Inflammatory macrophage (primary cell): Measurements from ENCODE around the gene ZNF394.
"Not testable (repeated sequence)": the region's sequence is repeated elsewhere in the genome, so short reads cannot be mapped to it uniquely, and the experiment has no call there.

Experiments
- DNase-seq, 2 donors: peaks; one replicate each; pipeline ENCODE4 v3.0.0-alpha.2; 2020 to 2022
- total RNA-seq, 18 experiments: gene quantifications; one replicate each; lab custom pipeline; 2026; ENCODE audit warnings: mixed read lengths in 6 of 18, inconsistent platforms in 2 of 18; lab: John Stamatoyannopoulos, UW

The ZNF394 gene
- total RNA-seq = 16.6 to 38.0 (median 26.5) reads per million in 18 experiments

DNA sequence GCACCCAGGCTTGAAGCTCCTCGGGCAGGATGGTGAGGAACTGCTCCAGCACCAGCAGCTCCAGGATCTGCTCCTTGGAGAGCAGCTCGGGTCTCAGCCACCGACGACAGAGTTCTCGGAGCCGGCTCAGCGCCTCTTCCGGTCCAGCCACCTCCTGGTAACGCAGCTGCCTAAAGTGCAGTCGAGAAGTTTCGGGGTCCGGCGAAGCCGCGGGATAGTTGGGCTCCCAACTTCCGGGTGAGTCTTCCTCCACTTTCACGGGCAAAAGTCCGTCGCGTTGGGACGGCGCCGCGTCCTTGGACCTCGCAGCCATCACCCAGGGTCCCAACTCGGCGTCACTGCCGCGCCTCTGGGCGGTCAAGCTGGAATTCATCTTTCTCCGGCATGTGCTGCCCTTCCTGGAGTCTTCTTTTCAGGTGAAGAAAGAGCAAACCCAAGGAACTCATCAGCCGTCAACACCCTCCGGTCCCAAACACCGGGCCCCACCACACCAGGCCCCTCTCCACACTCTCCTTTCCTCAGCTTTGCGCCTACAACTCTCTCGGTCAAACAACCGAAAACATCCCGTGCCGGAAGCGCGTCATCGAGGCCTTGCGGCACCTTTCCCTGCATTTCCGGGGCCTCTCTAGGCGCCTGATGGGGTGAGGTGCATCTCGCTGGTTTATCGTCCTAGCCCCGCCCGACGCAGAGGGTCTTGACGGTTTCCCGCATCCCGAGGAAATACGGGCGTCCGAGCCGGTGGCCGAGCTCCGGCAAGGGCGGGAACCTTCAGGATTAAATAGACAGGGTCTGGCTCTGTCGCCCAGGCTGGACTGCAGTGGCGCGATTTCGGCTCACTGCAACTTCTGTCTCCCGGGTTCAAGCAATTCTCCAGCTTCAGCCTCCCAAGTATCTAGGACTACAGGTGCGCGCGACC lies at the start of gene ZNF394:
Gene ZNF394, minus strand, starts transcription at position 561 of the 916 bp plus-strand sequence. Its CDS starts 188 bp downstream, at position 373.
- peak; percentile 91 to 92 for DNase-seq

GRCh38 chr7:99549545-99549944 lies 49.5 kb upstream of the ZNF394 start:
- DNase-seq = not testable (repeated sequence)

DNA sequence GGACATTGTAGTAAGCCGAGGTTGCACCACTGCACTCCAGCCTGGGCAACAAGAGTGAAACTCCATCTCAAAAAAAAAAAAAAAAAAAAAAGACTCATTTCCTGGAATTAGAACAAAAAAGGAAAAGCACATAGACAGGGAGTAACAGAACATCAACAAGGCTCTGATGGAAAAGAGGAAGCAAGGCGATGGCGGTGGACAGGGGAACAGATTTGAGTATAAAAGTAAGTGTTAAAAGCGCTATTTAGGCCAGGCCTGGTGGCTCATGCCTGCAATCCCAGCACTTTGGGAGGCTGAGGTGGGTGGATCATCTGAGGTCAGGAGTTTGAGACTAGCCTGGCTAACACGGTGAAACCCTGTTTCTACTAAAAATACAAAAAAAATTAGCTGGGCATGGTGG lies 45.2 kb upstream of the ZNF394 start:
- not testable (repeated sequence) for DNase-seq

DNA sequence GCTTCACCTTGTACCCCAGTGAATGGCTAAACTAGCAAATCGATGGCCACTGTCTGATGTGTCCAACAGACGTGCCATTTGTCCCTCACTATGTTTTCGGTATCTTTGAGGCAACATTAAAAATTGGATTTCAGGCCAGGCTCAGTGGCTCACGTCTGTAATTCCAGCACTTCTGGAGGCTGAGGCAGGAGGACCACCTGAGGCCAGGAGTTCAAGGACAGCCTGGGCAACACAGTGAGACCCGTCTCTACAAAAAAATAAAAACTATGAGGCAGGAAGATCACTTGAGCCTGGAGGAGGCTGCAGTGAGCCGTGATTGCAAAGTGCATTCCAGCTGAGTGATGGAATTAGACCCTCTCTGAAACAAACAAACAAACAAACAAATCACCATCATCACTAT lies 43.8 kb upstream of the ZNF394 start:
- DNase-seq = no peak

- DNase-seq = no peak
Measured at GRCh38 chr7:99543081-99543671, 43.1 kb upstream of the ZNF394 start.

DNA sequence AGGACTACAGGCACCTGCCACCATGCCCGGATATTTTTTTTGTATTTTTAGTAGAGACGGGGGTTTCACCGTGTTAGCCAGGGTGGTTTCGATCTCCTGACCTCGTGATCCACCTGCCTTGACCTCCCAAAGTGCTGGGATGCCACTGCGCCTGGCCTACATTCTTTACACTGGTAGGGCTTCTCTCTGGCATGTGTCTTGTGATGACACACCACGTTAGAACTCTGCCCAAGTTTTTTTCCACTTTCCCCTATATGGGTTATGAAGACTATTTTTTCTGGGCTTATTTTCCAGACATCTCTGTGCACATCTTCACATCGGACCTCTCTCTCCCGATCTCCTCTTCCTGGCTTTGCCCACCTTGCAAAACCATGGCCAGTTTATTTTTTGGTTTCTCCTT lies 41.1 kb upstream of the ZNF394 start:
- no peak for DNase-seq

DNA sequence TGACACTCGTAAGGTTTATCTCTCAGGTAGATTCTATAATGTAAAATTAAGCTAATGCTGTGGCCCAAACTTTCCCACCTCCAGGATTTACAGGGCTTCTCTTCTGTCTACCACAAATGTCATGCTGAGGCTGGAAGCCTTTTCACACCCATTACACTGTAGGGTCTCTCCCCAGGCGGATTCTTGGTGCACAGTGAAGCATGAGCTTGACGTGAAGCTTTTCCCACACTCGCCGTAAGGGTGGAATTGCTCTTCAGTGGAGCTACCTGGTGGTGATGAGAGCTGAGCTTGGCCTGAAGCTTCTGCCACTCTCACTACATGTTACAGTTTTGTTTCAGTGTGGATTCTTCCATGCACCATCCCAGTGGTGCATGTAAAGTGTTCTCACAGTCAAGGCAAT lies 40.5 kb upstream of the ZNF394 start:
- no peak for DNase-seq

- DNase-seq = no peak
Measured at GRCh38 chr7:99539213-99539811, 39.2 kb upstream of the ZNF394 start.

GRCh38 chr7:99535667-99536066 lies 35.6 kb upstream of the ZNF394 start:
- DNase-seq = no peak

DNA sequence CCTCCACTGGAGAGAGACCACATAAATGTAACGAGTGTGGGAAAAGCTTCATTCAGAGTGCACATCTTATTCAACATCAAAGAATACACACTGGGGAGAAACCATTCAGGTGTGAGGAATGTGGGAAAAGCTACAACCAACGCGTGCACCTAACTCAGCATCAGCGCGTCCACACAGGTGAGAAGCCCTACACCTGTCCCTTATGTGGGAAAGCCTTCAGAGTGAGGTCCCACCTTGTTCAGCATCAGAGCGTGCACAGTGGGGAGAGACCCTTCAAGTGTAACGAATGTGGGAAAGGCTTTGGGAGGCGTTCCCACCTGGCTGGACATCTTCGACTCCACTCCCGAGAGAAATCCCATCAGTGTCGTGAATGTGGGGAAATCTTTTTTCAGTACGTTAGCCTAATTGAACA lies 31.3 kb upstream of the ZNF394 start:
- no peak for DNase-seq

DNA sequence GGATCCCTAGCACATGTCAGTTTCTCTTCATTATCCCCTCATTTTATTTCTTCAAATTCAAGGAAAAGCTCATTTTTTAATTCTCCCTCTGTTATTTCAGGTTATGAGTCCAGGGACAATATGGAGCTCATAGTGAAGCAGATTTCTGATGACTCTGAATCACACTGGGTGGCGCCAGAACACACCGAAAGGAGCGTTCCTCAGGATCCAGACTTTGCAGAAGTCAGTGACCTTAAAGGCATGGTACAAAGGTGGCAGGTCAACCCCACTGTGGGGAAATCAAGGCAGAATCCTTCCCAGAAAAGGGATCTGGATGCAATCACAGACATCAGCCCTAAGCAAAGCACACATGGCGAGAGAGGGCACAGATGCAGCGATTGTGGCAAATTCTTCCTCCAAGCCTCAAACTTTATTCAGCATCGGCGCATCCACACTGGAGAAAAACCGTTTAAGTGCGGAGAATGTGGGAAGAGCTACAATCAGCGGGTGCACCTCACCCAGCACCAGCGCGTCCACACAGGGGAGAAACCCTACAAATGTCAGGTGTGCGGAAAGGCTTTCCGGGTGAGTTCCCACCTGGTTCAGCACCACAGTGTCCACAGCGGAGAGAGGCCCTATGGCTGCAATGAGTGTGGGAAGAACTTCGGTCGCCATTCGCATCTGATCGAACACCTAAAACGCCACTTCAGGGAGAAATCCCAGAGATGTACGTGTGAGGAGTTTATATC lies 25.8 kb upstream of the ZNF394 start:
- peak; percentile 21 to 29 for DNase-seq

- DNase-seq = no peak
Measured at GRCh38 chr7:99521399-99521798, 21.3 kb upstream of the ZNF394 start.

DNA sequence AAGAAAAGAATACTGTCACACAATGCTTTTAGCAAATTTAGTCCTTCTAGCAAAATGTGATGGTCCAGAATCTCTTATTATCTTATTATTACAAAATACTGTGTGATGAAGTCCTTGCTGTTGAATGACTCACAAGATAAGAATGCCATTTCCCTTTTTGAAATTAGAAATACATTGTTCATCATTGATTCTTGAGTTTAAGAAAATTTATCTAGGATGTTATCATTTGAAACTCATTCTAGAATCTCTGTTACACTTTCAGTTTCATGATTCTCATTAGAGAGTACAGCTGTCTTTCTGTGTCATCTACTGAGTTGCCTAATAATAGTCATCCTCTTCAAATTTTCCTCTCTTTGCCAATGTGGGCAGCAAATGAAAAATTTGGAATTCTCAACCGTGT lies 14.0 kb upstream of the ZNF394 start:
- DNase-seq = no peak

GRCh38 chr7:99505324-99505662 lies 5.2 kb upstream of the ZNF394 start:
- no peak for DNase-seq

DNA sequence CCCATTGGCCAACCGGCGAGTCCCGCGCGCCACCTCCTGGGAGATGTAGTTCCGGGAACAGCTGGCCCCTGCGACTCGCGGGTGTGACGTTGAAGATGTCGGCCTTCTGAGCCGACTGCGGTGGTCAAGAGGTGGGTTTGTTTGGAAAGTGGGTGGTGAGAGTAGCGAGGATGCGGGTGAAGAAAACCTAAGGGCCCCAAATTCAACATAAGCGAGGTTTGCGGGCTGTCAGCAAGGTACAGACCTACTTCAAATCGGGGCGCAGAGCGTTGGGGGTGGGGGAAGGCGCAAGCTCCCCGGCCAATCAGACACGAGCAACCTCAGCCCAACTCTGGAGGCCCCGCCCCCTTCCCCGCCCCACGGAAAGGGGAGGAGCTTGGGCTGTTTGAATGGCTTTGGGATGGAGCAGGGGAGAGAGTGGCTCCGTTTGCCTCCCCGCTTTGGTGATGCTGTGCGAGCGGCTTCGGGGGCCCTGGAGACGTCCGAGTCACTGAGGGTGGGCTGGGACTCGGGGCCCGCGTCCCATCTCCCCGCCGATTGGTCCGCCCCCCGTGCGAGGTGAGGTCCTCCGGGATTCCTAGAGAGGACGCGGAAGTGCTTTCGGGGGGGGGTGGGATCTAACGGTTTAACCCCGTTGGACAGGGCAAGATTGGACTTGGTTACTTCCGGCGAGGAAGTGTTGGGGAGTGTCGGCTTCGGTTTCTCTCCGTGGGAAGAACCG lies 4.7 kb upstream of the ZNF394 start, which contains the start of gene ZKSCAN5:
Gene ZKSCAN5, plus strand, starts transcription at position 60 of the 721 bp plus-strand sequence. CDS start 1,383 bp downstream, outside the sequence.
- DNase-seq = peak; percentile 97 to 98

- DNase-seq = no peak
Measured at GRCh38 chr7:99504281-99504602, 4.2 kb upstream of the ZNF394 start.

GRCh38 chr7:99501236-99501635 lies 1.2 kb upstream of the ZNF394 start:
- DNase-seq = not testable (repeated sequence)

GRCh38 chr7:99500637-99501009 lies 542 bp upstream of the ZNF394 start:
- no peak for DNase-seq

DNA sequence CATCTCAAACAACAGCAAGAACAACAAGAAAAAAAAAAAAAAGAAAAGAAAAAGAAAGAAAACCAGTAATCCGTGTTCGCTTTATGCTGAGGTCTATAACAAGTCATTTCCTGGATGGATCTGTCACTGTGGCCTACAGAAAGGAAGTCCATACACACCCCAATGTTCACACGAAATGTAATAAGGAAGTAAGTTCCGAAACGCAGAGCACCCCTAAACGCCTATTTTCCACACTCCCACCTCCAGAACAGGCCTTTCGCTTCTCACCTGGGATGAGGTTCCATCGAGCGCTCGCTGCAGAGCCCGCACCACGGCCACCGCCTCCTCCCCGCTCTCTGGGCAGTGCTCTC lies 735 bp downstream of the ZNF394 start:
- peak; percentile 51 to 55 for DNase-seq

- no peak for DNase-seq
Measured at GRCh38 chr7:99498546-99498944, 1.5 kb downstream of the ZNF394 start.

DNA sequence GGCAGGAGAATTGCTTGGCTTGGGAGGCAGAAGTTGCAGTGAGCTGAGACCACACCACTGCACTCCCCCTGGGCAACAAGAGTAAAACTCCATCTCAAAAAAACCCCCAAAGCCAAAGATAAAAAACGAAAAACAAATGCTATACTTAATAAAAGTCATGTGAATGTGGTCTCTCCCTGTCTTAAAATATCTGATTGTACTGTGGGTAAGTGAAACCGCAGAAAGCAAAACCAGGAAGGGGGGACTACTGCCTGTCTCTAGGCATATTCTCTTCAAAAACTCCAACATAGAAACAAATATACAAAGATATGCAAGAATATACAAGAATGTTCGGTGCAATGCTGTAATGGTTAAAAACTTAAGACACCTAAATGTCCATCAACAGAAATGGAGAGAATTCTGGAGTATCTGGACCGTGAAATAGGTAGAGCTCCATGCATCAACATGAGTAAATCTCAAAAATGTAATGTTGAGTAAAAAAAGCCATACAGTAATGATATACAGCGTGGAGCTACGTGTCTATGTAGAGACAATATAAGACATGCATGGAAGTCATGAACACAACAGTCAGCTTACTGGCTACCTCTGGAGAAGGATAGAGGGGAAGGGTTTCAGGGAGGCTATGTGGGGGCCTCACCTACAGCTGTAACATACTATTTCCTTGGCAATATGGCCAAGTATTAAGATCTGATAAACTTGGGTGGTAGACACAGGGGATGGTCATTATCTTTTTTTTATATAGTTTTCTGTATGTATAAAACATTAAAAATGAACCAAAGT lies 2.1 kb downstream of the ZNF394 start:
- no peak for DNase-seq

GRCh38 chr7:99493823-99494222 lies 6.3 kb downstream of the ZNF394 start:
- no peak for DNase-seq
